ENCODE data around the gene SEMA3A.

DNA sequence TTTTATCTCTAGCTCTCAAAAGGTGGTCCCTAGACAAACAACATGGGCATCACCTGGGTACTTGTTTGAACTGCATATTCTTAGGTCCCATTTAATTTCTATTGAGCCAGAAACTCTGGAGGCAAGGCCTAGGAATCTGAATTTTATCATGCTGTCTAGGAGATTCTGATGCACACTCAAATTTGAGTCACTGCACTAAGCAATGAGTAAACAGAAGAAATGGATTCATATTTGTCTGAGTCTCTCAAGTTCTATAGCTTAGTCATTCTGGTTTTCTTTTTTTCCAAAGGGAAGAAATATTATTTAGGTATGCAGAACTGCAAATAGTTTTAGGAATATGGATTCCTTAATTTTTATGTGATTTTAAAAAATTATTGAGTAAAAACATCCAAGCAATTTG is 185.5 kb downstream of the SEMA3A start:
- TF ChIP-seq EZH2phosphoT487 (IDR thresholded peaks at IDR 0.05; ENCODE audit: insufficient read depth, low read depth) (no peak), EZH2 (IDR thresholded peaks at IDR 0.05; ENCODE audit: insufficient read depth, poor library complexity, severe bottlenecking) (no peak)

Data from GM23248 (cell line).